Karpas-422 (cell line): ENCODE results near the gene RGS9. TPM values are rescaled to one million over a fixed set of nuclear protein-coding genes. Genes with fewer than 3 reads are reported as not detected.

Experiments
- small RNA-seq: library from RNA; depleted of rRNA; stranded (forward); fragments of <200 nt; gene quantifications from one replicate; pipeline ENCODE3, GENCODE V24; 2014
- total RNA-seq: library from RNA; depleted of rRNA; stranded (reverse); fragments of >200 nt; shearing (Covaris generic); gene quantifications from 2 replicates; pipeline ENCODE4 v1.2.3, GENCODE V29; 2014; ENCODE audit warnings: low replicate concordance; rRNA removed

The RGS9 gene
- total RNA-seq, 1 experiment from 2014 or later, result 12.9 TPM

Small RNA genes lying within 50 kb of the gene (small RNA-seq; reads per million reads assigned to genes)
- gene AC060771.1, result not detected

Other genes starting within 250 kb of the RGS9 start
- gene LRRC37A3, start 217.9 kb upstream of the RGS9 start, total RNA-seq, result 7.0 and 10.1 TPM in 2 replicates
- gene GNA13, start 80.6 kb upstream of the RGS9 start, total RNA-seq, result 123 and 352 TPM in 2 replicates